ENCODE data around the gene VPS33A.

The VPS33A gene

DNA sequence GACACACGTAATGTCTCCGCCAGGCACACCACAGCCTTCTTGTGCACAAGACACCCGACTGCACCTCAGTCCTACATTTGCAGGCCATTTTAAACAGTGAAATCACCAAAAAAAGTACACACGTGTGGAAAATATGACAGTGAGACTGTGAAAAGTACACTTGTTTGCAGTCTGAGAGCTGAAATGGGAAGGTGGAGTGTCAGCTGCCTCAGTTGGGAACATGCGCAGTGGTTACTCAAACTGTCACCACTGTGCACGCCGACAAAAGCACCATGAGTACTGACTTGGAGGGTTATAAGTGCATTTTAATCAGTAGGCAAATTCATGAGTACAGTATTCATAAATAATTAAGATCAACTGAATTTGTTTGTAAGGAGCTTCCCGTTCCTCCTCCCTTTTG lies 15.8 kb downstream of the VPS33A start:
- no peaks in the 10 kb centered on the region for H3K9me3 ChIP-seq (replicated peaks; ENCODE audit: low read length)
- H3K4me3 ChIP-seq (ENCODE audit: low read length) = no peak overlapping the region
- peaks cover 19% of the 10 kb centered on the region for H3K36me3 ChIP-seq (ENCODE audit: insufficient read depth, low read length)
- H3K27me3 ChIP-seq (ENCODE audit: control insufficient read depth, insufficient read depth, low read length) = no peaks in the 10 kb centered on the region
- no peak overlapping the region for H3K9ac ChIP-seq (ENCODE audit: low read depth, low read length)
- H3K4me1 ChIP-seq (ENCODE audit: control insufficient read depth, insufficient read depth, low read length) = no peaks in the 10 kb centered on the region
- no peak overlapping the region for H3K4me2 ChIP-seq (ENCODE audit: low read length)

DNA sequence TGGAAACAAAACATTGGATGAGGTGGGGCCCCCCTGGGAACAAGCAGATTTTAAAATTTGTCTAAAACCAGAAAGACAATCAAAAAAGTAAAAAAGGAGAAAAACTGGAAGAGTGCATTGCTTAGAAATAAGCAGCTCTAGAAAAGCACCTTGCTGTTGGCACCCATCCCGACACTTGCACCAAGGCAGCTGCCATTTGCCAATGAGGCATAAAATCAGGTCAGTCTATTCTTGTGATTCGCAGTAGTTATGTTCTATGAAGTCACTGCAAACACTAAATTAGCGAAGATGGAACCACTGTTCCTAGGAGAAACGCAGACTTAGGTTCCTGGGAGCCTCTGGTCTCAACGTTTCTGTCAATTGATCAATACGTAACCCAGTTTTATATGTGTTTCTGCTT lies 16.2 kb downstream of the VPS33A start:
- H3K9ac ChIP-seq (ENCODE audit: low read depth, low read length) = no peak overlapping the region
- H3K4me3 ChIP-seq (ENCODE audit: low read length) = no peak overlapping the region
- H3K4me1 ChIP-seq (ENCODE audit: control insufficient read depth, insufficient read depth, low read length) = no peaks in the 10 kb centered on the region
- H3K27me3 ChIP-seq (ENCODE audit: control insufficient read depth, insufficient read depth, low read length) = no peaks in the 10 kb centered on the region
- peaks cover 19% of the 10 kb centered on the region for H3K36me3 ChIP-seq (ENCODE audit: insufficient read depth, low read length)
- no peaks in the 10 kb centered on the region for H3K9me3 ChIP-seq (replicated peaks; ENCODE audit: low read length)
- H3K4me2 ChIP-seq (ENCODE audit: low read length) = no peak overlapping the region

DNA sequence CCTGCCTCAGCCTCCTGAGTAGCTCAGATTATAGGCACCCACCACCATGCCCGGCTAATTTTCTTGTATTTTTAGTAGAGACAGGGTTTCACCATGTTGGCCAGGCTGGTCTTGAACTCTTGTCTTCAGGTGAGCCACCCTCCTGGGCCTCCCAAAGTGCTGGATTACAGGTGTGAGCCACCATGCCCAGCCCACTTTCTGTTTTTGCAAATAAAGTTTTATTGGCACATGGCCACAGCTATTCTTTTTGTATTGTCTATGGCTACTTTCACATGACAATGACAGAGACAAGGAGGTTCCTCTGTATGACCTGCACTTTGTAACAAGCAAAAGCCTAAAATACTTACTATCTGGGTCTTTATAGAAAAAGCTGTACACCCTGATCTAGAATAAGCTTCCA lies 20.7 kb downstream of the VPS33A start:
- Histone ChIP-seq H3K9me3 (replicated peaks; ENCODE audit: low read length) (no peaks in the 10 kb centered on the region), H3K27me3 (ENCODE audit: control insufficient read depth, insufficient read depth, low read length) (no peaks in the 10 kb centered on the region), H3K4me2 (ENCODE audit: low read length) (no peak overlapping the region), H3K9ac (ENCODE audit: low read depth, low read length) (no peak overlapping the region), H3K36me3 (ENCODE audit: insufficient read depth, low read length) (peaks cover 21% of the 10 kb centered on the region), H3K4me1 (ENCODE audit: control insufficient read depth, insufficient read depth, low read length) (no peaks in the 10 kb centered on the region), H3K4me3 (ENCODE audit: low read length) (no peak overlapping the region)

DNA sequence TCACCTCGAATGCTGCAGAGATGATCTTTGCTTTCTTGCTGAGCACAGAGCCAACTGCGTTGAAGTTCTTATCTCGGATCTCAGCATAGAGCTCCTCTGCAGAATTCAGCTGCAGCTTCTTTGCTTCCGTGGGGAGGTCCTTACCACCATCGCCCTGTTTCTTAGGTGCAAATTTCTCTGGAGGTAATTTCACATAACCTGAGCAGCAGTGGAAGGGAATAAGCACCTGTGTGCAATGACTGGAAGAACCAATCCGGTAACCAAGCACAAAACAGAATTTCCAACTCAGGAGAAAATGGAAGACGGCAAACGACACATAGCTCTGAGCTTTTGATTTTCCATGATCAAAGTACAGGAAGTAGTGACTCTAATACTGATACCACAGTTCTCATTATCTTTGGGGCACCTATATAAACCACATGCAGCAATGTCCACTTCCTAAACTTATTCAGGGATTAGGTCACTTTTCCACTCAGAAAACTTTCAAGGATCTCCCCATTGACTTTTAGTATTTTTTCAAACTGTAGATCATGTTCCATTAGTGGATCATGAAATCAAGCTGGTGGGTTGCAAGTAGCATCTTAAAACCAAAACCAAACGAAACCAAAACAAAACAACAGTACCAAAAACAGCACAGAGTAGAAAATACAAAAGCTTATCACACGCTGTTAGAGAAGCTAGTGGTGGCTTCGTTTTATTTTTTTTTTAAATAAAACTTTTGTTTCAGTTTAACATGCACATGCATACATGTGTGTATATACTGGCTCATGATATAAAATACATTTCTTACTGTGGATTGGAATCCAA lies 21.5 kb downstream of the VPS33A start:
- Histone ChIP-seq H3K4me1 (ENCODE audit: control insufficient read depth, insufficient read depth, low read length) (no peaks in the 10 kb centered on the region), H3K36me3 (ENCODE audit: insufficient read depth, low read length) (peaks cover 18% of the 10 kb centered on the region), H3K4me2 (ENCODE audit: low read length) (no peak overlapping the region), H3K4me3 (ENCODE audit: low read length) (no peak overlapping the region), H3K9me3 (replicated peaks; ENCODE audit: low read length) (no peaks in the 10 kb centered on the region), H3K9ac (ENCODE audit: low read depth, low read length) (no peak overlapping the region), H3K27me3 (ENCODE audit: control insufficient read depth, insufficient read depth, low read length) (no peaks in the 10 kb centered on the region)

DNA sequence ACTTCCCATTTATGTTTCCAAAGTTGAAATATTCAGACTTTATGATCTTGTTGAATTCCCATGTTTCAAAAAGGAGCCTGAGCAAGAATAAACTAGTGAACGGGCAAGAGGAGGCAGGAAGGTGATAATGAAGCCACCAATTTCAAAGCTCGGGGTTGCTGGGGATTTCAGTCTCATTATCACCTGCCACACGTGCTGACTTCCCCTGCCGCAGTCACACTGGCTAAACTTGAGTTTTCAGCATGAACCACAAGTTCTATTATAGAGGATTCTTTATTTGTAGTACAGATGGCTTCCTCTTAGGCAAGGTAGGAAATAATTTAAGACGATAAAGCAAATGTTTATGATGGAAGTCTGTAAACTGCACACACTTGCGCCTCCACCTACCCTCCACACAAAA lies 22.3 kb downstream of the VPS33A start:
- Histone ChIP-seq H3K4me2 (ENCODE audit: low read length) (no peak overlapping the region), H3K9me3 (replicated peaks; ENCODE audit: low read length) (no peaks in the 10 kb centered on the region), H3K4me3 (ENCODE audit: low read length) (no peak overlapping the region), H3K27me3 (ENCODE audit: control insufficient read depth, insufficient read depth, low read length) (no peaks in the 10 kb centered on the region), H3K36me3 (ENCODE audit: insufficient read depth, low read length) (peaks cover 11% of the 10 kb centered on the region), H3K4me1 (ENCODE audit: control insufficient read depth, insufficient read depth, low read length) (no peaks in the 10 kb centered on the region), H3K9ac (ENCODE audit: low read depth, low read length) (no peak overlapping the region)

DNA sequence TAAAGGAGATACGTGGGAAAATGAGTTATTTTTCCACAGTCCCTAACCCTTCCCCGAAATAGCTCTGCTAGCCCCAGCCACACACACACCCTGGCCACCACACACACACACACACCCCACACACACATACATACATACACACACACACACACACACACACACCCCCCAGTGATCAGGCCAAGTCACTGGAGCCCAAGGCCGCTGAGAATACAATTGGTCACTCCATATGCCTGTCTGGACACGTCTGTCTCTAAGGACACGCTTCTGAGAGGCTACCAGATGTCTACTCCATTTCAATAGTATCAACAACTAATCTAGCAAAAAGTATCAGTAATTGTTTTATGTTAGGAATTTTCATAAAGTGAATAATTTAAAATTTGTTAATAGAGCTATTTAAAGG lies 27.4 kb downstream of the VPS33A start:
- Histone ChIP-seq H3K9me3 (replicated peaks; ENCODE audit: low read length) (no peaks in the 10 kb centered on the region), H3K4me2 (ENCODE audit: low read length) (no peak overlapping the region), H3K9ac (ENCODE audit: low read depth, low read length) (no peak overlapping the region), H3K36me3 (ENCODE audit: insufficient read depth, low read length) (peaks cover 22% of the 10 kb centered on the region), H3K4me3 (ENCODE audit: low read length) (no peak overlapping the region), H3K4me1 (ENCODE audit: control insufficient read depth, insufficient read depth, low read length) (no peaks in the 10 kb centered on the region), H3K27me3 (ENCODE audit: control insufficient read depth, insufficient read depth, low read length) (no peaks in the 10 kb centered on the region)

DNA sequence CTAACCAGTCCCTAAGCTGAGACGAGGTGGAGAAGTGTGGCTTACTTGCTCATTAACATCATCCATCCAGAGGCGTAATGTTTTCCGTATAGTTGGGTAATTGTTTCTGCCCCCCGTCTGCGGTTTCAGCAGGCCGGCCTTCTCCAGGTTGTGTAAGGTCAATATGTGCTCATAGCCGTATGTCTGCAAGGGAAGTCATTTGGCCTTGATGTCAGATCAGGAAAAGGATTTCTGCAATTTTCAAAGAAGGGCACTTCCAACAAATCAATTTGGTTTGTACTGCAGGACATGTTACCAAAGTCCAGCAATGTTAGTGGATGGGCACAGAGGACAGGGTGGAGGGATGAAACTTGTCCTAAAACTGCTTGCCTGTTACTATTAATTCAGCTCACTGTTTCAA lies 30.6 kb downstream of the VPS33A start:
- Histone ChIP-seq H3K4me1 (ENCODE audit: control insufficient read depth, insufficient read depth, low read length) (no peaks in the 10 kb centered on the region), H3K27me3 (ENCODE audit: control insufficient read depth, insufficient read depth, low read length) (no peaks in the 10 kb centered on the region), H3K4me2 (ENCODE audit: low read length) (no peak overlapping the region), H3K9ac (ENCODE audit: low read depth, low read length) (no peak overlapping the region), H3K9me3 (replicated peaks; ENCODE audit: low read length) (no peaks in the 10 kb centered on the region), H3K36me3 (ENCODE audit: insufficient read depth, low read length) (peaks cover 29% of the 10 kb centered on the region), H3K4me3 (ENCODE audit: low read length) (no peak overlapping the region)

DNA sequence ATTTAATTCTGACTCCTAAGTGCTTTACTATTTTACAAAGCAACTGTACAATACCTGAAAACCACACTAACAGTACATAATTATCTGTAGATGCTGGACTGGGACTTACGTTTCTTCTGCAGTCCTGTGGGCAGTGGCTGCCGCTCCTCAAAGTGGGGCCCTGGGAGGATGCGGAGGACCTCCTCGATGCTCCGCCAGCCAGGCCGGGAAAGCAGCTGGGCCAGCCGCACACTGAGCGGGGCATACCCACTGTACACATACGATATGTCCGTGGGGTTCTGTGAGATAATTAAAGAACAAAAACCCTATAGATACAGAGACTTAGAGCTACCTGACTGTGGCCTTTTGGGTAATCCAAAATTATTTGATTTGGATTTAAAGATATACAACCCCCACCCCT lies 33.6 kb downstream of the VPS33A start:
- no peaks in the 10 kb centered on the region for H3K27me3 ChIP-seq (ENCODE audit: control insufficient read depth, insufficient read depth, low read length)
- H3K4me3 ChIP-seq (ENCODE audit: low read length) = no peak overlapping the region
- H3K36me3 ChIP-seq (ENCODE audit: insufficient read depth, low read length) = peaks cover 30% of the 10 kb centered on the region
- no peaks in the 10 kb centered on the region for H3K4me1 ChIP-seq (ENCODE audit: control insufficient read depth, insufficient read depth, low read length)
- H3K4me2 ChIP-seq (ENCODE audit: low read length) = no peak overlapping the region
- no peak overlapping the region for H3K9ac ChIP-seq (ENCODE audit: low read depth, low read length)
- no peaks in the 10 kb centered on the region for H3K9me3 ChIP-seq (replicated peaks; ENCODE audit: low read length)

DNA sequence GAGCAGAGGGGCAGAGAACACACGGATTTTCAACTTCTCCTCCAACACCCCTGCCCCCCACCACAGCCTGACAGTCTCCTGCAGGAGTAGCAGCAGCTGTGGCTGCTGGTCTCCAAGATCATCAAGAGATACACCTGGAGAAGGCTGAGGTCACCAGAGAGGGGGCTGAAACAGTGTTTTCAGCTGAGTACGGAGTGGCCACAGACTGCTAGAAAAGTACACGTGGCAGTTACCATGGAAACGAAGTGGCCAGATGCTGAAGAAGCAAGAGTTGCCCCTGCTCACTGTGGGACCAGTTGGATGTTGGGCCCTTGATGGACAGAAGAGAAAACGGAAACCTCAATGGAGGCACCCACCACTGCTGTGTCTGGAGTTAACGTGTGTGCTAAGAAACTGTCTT lies 35.5 kb downstream of the VPS33A start:
- Histone ChIP-seq H3K36me3 (ENCODE audit: insufficient read depth, low read length) (peaks cover 26% of the 10 kb centered on the region), H3K9me3 (replicated peaks; ENCODE audit: low read length) (no peaks in the 10 kb centered on the region), H3K4me2 (ENCODE audit: low read length) (no peak overlapping the region), H3K9ac (ENCODE audit: low read depth, low read length) (no peak overlapping the region), H3K4me1 (ENCODE audit: control insufficient read depth, insufficient read depth, low read length) (peaks cover 9% of the 10 kb centered on the region), H3K4me3 (ENCODE audit: low read length) (no peak overlapping the region), H3K27me3 (ENCODE audit: control insufficient read depth, insufficient read depth, low read length) (no peaks in the 10 kb centered on the region)

DNA sequence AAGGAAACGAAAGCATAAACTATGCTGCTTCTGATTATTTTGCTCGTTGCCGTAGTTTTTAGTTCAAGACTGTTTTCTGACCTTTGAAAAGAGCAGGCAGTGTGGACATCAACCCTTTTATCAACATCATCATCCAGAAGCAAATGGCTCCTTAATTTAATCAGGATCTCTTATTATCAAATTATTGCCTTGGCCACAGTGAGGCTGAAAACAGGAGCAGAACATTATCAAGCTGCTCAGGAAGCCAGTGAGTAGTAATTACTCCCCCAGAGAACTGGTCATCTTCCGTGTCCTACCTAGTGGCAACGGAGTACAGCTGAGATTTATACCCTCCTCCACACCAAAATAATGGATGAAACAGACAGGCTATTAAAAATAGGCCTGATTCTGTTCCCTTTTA lies 38.2 kb downstream of the VPS33A start:
- H3K4me2 ChIP-seq (ENCODE audit: low read length) = no peak overlapping the region
- H3K9me3 ChIP-seq (replicated peaks; ENCODE audit: low read length) = no peaks in the 10 kb centered on the region
- H3K9ac ChIP-seq (ENCODE audit: low read depth, low read length) = no peak overlapping the region
- H3K4me1 ChIP-seq (ENCODE audit: control insufficient read depth, insufficient read depth, low read length) = peaks cover 17% of the 10 kb centered on the region
- H3K4me3 ChIP-seq (ENCODE audit: low read length) = no peak overlapping the region
- no peaks in the 10 kb centered on the region for H3K27me3 ChIP-seq (ENCODE audit: control insufficient read depth, insufficient read depth, low read length)
- peaks cover 24% of the 10 kb centered on the region for H3K36me3 ChIP-seq (ENCODE audit: insufficient read depth, low read length)

DNA sequence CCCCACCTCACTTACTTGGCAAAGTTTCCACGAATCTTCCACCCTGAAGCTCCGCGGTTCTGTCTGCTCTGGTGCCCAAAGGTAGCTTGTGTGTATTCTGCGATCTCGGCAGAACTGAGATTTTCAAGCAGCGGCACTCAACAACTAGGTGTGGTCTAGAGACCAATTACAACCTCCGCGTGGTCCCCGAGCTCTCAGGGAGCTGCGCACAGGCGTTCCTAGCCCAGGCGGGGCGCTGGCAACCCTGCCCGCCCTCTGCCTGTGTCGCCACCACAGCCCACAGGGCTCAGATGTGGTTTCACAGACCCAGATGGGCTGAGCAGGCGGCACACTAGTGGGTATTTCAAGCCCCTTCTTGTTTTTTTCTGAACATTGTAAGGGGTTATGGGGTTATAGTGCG lies 39.0 kb downstream of the VPS33A start:
- peaks cover 20% of the 10 kb centered on the region for H3K36me3 ChIP-seq (ENCODE audit: insufficient read depth, low read length)

DNA sequence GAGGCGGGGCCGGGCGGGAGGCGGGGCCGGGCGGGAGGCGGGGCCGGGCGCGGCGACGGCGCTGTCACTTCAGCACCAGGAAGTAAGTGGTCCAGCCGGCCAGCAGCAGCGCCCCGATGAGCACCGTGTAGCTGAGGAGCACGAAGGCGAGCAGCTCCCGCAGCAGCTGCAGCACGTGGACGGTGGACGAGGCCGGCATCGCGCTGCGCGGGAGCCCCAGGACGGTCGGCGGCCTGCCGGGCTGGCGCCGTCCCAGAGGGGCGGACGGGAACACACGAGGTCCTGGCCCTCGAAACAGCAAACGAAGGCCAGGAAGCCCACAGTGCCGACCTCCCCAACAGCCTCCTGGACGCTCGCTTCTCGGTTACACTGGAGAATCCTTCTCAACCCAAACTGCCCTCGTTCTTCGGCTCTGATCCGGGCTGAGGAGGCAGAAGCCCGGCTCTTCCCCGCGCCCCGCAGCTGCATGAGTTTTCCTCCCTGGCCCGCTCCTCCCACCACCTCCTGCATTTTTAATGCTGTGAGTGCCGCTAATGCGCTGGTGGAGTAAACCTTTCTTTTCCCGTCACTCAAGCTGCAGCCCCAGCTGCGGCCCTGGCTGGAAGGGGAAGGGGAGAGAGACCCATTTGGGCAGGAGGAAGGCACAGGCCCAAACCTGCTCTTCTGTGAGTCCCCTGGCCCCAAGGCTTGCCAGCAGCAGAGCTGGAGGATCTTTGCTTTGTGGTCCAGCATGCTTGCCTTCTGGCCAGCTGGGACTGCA lies 39.7 kb downstream of the VPS33A start:
- no peaks in the 10 kb centered on the region for H3K27me3 ChIP-seq (ENCODE audit: control insufficient read depth, insufficient read depth, low read length)
- H3K36me3 ChIP-seq (ENCODE audit: insufficient read depth, low read length) = peaks cover 24% of the 10 kb centered on the region
- H3K9me3 ChIP-seq (replicated peaks; ENCODE audit: low read length) = no peaks in the 10 kb centered on the region
- H3K4me2 ChIP-seq (ENCODE audit: low read length) = peak overlapping the region; percentile 93
- H3K4me1 ChIP-seq (ENCODE audit: control insufficient read depth, insufficient read depth, low read length) = peaks cover 17% of the 10 kb centered on the region
- H3K4me3 ChIP-seq (ENCODE audit: low read length) = peak overlapping the region; percentile 70
- no peak overlapping the region for H3K9ac ChIP-seq (ENCODE audit: low read depth, low read length)

More for the DNA sequence above, 39.0 kb downstream of the VPS33A start:
- H3K27me3 ChIP-seq (ENCODE audit: control insufficient read depth, insufficient read depth, low read length) = no peaks in the 10 kb centered on the region
- no peak overlapping the region for H3K9ac ChIP-seq (ENCODE audit: low read depth, low read length)
- H3K4me2 ChIP-seq (ENCODE audit: low read length) = no peak overlapping the region
- H3K4me3 ChIP-seq (ENCODE audit: low read length) = no peak overlapping the region
- no peaks in the 10 kb centered on the region for H3K9me3 ChIP-seq (replicated peaks; ENCODE audit: low read length)
- peaks cover 17% of the 10 kb centered on the region for H3K4me1 ChIP-seq (ENCODE audit: control insufficient read depth, insufficient read depth, low read length)
